ENCODE data around the gene BEST1.
"Not testable (repeated sequence)": the region's sequence is repeated elsewhere in the genome, so short reads cannot be mapped to it uniquely, and the experiment has no call there.

BEST1 gene

GRCh38 chr11:61949169-61950034, 749 bp upstream of the BEST1 start:
- no peak for DNase-seq

- DNase-seq: no peak
These were observed 1.5 kb downstream of the BEST1 start for GRCh38 chr11:61951484-61952135.

DNA sequence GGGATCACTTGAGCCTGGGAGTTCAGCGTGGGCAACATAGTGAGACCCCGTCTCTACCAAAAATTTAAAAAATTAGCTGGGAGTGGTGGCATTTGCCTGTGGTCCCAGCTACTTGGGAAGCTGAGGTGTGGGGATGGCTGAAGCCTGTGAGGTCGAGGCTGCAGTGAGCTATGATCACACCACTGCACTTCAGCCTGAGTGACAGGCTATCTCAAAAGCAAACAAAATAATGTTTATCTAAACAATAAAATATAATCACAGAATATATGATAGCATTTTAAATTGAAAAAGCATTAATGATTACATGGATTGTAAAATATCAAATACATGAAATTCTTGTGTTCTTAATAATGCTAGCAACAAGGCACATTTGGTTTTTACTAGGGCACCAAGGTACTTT, 2.7 kb downstream of the BEST1 start:
- DNase-seq: no peak

DNA sequence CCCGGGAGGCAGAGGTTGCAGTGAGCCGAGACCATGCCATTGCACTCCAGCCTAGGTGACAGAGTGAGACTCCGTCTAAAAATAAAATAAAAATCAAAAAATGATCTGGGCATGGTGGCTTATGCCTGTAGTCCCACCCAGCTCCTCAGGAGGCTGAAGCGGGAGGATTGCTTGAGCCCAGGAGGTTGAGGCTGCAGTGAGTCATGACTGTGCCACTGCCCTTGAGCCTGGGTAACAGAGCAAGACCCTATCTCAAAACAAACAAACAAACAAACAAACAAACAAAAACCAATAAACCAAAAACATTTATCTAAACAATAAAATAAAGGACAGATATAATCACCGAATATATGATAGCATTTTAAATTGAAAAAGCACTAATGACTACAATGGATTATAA, 3.5 kb downstream of the BEST1 start:
- DNase-seq: not testable (repeated sequence)

DNA sequence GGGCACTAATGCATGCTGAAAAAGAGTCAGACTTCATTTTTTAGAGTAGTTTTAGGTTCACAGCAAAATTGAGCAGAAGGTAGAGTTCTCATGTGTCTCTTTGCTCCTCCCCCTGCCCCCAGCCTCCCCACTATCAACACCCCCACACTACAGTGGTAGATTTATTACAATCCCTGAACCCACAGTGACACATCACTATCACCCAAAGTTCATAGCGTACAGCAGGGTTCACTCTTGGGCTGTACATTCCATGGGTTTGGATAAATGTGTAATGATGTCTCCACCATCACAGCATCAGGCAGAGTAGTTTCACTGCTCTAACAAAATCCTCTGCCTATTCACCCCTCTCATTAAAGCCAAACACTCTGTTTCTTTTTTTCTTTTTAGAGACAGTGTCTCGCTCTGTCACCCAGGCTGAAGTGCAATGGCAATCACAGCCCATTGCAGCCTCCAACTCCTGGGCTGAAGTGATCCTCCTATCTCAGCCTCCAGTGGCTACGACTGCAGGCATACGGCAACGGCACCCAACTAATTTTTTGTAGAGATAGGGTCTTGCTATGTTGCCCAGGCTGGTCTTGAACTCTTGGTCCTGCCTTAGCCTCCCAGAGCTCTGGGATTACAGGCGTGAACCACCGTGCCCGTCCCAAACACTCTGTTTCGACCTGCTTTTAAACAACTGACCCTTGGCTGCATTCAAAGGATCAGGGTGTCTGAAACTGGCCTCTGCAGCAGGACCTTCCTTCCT, 4.1 kb downstream of the BEST1 start:
- DNase-seq: no peak

- DNase-seq: no peak
These were observed 4.8 kb downstream of the BEST1 start for GRCh38 chr11:61954851-61955421.

DNA sequence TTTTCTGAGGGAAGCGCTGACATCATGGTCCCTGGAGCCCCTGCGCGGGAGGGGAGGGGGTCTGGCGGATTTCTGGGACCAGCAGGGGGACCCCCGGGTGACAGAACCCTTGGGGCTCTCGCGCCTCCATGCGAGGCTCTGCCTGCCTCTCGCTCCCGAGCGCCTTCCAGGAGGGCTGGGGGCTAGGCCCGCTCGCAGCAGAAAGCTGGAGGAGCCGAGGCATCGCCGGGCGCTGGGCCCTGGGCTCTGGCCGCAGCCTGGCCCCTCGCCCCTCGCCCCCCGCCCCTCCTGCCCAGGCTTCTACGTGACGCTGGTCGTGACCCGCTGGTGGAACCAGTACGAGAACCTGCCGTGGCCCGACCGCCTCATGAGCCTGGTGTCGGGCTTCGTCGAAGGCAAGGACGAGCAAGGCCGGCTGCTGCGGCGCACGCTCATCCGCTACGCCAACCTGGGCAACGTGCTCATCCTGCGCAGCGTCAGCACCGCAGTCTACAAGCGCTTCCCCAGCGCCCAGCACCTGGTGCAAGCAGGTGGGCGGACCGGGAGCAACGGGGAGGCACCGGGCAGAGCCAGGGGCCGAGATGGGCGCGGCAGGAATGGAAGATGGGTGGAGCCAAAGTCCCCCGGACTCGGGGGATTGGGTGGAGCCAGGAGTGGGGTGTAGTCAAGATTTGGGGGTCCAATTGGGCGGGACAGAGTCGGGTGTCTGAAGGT, 5.4 kb downstream of the BEST1 start:
- no peak for DNase-seq

- DNase-seq: no peak
These were observed 6.3 kb downstream of the BEST1 start for GRCh38 chr11:61956191-61957020.

GRCh38 chr11:61957021-61957770, 7.0 kb downstream of the BEST1 start:
- no peak for DNase-seq

DNA sequence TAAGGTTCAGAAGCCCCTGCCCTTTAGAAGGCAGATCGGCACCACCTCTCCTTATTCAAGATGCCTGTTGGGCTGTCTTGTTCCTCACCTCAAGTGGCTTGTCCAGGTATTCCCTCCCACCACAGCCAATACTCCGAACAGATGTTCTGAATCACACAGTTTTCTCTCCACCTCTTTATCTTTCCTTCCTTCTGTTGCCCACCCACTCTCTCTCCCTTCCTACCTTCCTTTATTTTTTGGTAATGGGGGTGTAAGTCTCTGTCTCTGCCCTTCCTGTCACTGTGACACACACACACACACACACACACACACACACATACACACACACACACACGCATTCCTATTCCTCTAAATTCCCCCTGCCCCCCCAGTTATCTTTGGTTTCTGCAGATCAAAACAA, 8.4 kb downstream of the BEST1 start:
- no peak for DNase-seq

DNA sequence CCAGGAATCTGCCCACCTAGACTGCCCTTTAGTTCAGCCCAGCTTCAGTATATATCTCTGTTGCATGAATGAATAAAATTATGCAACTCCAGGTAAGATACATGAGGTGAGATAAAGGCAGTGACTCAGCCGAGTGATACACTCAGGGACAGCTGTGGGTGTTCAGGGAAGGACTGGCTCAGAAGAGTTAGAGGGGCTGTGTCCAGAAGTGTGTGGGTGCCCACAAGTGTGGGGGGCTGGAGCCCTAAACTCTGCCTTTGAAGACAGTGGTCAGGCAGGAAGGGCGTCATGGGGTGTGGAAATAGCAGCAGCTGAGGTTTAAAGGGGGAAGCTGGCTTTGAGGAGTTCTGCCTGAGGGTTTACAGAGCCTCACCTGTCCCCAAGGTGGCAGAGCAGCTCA, 9.0 kb downstream of the BEST1 start:
- DNase-seq: no peak

- DNase-seq: no peak
These were observed 9.5 kb downstream of the BEST1 start for GRCh38 chr11:61959678-61960077.

DNA sequence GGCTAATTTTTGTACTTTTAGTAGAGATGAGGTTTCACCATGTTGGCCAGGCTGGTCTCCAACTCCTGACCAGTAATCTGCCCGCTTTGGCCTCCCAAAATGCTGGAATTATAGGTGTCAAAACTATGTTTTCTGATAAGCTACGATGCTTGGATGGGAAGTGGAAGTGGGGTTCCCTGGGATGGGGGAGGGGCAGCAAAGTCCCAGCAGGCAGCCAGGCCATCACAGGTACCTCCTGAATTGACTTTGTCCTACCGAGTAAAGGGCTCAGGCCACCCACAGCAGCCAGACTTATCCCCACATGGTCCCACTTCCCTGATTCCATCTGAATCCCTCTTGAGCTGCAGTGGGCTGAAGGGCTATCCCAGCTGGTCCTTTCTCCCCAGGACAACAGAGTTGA, 10.4 kb downstream of the BEST1 start:
- no peak for DNase-seq

GRCh38 chr11:61961570-61962212, 11.5 kb downstream of the BEST1 start:
- no peak for DNase-seq

DNA sequence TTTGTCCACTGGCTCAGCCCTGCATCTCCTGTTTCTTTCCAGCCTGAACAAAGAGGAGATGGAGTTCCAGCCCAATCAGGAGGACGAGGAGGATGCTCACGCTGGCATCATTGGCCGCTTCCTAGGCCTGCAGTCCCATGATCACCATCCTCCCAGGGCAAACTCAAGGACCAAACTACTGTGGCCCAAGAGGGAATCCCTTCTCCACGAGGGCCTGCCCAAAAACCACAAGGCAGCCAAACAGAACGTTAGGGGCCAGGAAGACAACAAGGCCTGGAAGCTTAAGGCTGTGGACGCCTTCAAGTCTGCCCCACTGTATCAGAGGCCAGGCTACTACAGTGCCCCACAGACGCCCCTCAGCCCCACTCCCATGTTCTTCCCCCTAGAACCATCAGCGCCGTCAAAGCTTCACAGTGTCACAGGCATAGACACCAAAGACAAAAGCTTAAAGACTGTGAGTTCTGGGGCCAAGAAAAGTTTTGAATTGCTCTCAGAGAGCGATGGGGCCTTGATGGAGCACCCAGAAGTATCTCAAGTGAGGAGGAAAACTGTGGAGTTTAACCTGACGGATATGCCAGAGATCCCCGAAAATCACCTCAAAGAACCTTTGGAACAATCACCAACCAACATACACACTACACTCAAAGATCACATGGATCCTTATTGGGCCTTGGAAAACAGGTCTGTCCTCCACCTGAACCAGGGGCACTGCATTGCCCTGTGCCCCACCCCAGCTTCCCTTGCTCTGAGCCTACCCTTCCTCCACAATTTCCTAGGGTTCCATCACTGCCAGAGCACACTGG, 12.3 kb downstream of the BEST1 start:
- DNase-seq: no peak

GRCh38 chr11:61963016-61963281, 12.8 kb downstream of the BEST1 start:
- DNase-seq: no peak

DNA sequence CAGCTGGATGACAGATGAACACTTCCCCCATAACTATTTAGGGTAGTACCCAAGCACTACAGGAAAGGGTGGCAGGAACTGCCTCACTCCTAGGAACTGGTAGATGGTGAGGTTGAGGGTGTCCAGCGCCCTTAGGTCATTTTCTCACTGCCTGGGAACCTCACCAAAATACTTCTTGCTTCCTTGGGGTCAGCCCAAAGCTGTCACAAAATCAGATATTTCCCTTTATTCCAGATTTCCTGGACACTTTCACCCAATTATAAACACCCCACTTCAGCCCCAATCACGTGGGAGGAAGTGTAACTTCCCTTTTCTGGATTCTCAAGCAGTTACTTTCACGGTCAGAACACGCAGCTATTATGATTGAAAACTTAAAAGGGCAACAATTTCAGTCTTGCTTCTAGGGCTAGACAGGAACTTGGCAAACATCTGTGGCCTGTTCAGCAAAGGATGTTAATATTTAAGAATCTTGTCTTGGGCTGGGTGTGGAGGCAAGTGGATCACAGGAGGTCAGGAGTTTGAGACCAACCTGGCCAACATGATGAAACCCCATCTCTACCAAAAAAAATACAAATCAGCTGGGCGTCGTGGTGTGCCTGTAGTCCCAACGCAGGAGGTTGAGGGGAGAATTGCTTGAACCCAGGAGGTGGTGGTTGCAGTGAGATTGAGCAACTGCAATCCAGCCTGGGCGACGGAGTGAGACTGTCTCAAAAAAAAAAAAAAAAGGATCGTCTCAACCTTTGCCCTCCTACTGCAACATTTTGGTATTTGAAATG, 13.3 kb downstream of the BEST1 start:
- no peak for DNase-seq

DNA sequence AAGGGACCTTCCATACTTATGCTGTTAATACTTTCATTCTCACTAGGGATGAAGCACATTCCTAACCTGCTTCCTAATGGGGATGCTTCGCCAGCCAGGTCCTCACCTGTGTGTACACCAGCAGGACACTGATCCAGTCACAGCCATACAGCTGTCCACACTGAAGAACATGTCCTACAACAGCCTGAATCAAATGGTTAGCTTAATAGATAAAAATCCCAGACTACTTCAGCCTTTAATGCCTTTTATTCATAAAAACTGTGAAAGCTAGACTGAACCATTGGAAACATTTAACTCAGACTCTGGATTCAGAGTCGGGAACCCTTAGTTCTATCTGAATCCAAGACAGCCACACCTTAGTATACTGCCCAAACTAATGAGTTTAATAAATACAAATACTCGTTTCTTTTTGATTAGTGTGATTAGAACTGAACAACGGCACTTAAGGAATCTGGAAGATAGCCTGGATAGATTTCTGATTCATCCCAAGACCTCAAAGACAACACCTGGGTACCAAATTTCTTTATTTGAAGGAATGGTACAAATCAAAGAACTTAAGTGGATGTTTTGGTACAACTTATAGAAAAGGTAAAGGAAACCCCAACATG, 14.0 kb downstream of the BEST1 start:
- no peak for DNase-seq

All from effector CD4-positive, alpha-beta T cell (primary cell).